K562 (cell line): ENCODE measurements around the gene RAB9B. TPM values are rescaled to one million over a fixed set of nuclear protein-coding genes. Genes with fewer than 3 reads are reported as not detected.

Source experiments
- ATAC-seq: fragments of 200-7000 bp; cut with Tn5 transposase; 3 replicates; pipeline ENCODE4 v1.9.1; 2020; ENCODE audit warnings: moderate library complexity
- BruUV-seq: library from RNA; stranded (reverse); fragments of 400-500 nt; replicated peaks from 2 replicates; lab custom pipeline; 2021; lab: Mats Ljungman, UMichigan
- CTCF ChIA-PET: fragments of 300-600 bp; formaldehyde crosslinking; extraction: SDS; loops from one replicate; lab custom pipeline; 2021; ENCODE audit warnings: low intra/inter-chr PET ratio; lab: Yijun Ruan, JAX
- POLR2A ChIA-PET: fragments of 300-600, 350-650 bp; sonication (Branson Sonifier 250); formaldehyde crosslinking; extraction: SDS; loops from one replicate; lab custom pipeline; 2021; ENCODE audit warnings: antibody characterized with exemption, inconsistent platforms; lab: Yijun Ruan, JAX
- DNase-seq, 4 experiments: peaks; one replicate each; pipeline versions ENCODE4 v3.0.0 to v3.0.0-alpha.2; 2011 to 2018; ENCODE audit warnings: low spot score in 3 of 4, mixed read lengths in 3 of 4; ENCODE audit errors: extremely low read depth in 1 of 4
- FAIRE-seq: peaks from 2 replicates; lab custom pipeline; 2011; peaks lifted over from hg19 to GRCh38; lab: Jason Lieb, UNC
- H2AFZ ChIP-seq: 2 replicates; pipeline ENCODE4 v1.6.0; 2011; ENCODE audit warnings: low read depth, low read length, control low read depth, inconsistent platforms
- H3K27ac ChIP-seq: fragments of 200-600 bp; 3 replicates; pipeline ENCODE4 v1.8.0; 2011; ENCODE audit warnings: low read depth, mild to moderate bottlenecking, control low read depth, inconsistent platforms, low read length, moderate library complexity, mixed read lengths; ENCODE audit errors: extremely low read depth
- H3K27me3 ChIP-seq, 2 experiments: fragments of 300-600 bp in 1 of 2; 2 replicates in 1 of 2; 3 replicates in 1 of 2; pipeline versions ENCODE4 v1.6.0 to v1.8.0; 2011; ENCODE audit warnings: inconsistent platforms in 2 of 2, low read length in 2 of 2, mild to moderate bottlenecking in 1 of 2, mixed read lengths in 1 of 2, moderate library complexity in 1 of 2; ENCODE audit not compliant: control insufficient read depth in 2 of 2, insufficient read depth in 2 of 2
- H3K36me3 ChIP-seq: fragments of 300-600 bp; 3 replicates; pipeline ENCODE4 v1.8.0; 2011; ENCODE audit warnings: mild to moderate bottlenecking, low read length, inconsistent platforms; ENCODE audit not compliant: control insufficient read depth, insufficient read depth
- H3K4me1 ChIP-seq, 2 experiments: fragments of 200-600 bp in 1 of 2; replicated peaks in 1 of 2; 2 replicates in 1 of 2; 3 replicates in 1 of 2; pipeline versions ENCODE4 v1.5.1 to v1.8.0; 2011; ENCODE audit warnings: inconsistent platforms in 2 of 2, low read length in 2 of 2, mild to moderate bottlenecking in 1 of 2, mixed read lengths in 1 of 2, moderate library complexity in 1 of 2; ENCODE audit not compliant: control insufficient read depth in 2 of 2, insufficient read depth in 2 of 2
- H3K4me2 ChIP-seq: 2 replicates; pipeline ENCODE4 v1.6.1; 2011; ENCODE audit warnings: low read length, control low read depth, inconsistent platforms, mixed read lengths; ENCODE audit not compliant: insufficient read depth
- H3K4me3 ChIP-seq: fragments of 200-600 bp; sonication (generic), shearing (Covaris generic); 2 replicates; pipeline ENCODE4 v1.5.1; 2016; ENCODE audit warnings: control low read depth, inconsistent platforms
- H3K79me2 ChIP-seq: fragments of 200-600 bp; 3 replicates; pipeline ENCODE4 v1.8.0; 2011; ENCODE audit warnings: low read length, inconsistent platforms; ENCODE audit not compliant: control insufficient read depth, insufficient read depth
- H3K9ac ChIP-seq, 2 experiments: 2 replicates each; pipeline versions ENCODE4 v1.6.0 to v1.6.1; 2011; ENCODE audit warnings: low read depth in 2 of 2, low read length in 2 of 2, control low read depth in 1 of 2, inconsistent platforms in 1 of 2, mild to moderate bottlenecking in 1 of 2, mixed read lengths in 1 of 2; ENCODE audit not compliant: insufficient read depth in 1 of 2
- H3K9me1 ChIP-seq: one replicate; pipeline ENCODE4 v1.6.0; 2011; ENCODE audit warnings: inconsistent platforms, mild to moderate bottlenecking, low read length, moderate library complexity; ENCODE audit not compliant: control insufficient read depth, insufficient read depth
- H3K9me3 ChIP-seq: replicated peaks from 2 replicates; pipeline ENCODE4 v1.5.1; 2011; ENCODE audit warnings: low read depth, low read length, inconsistent platforms; ENCODE audit not compliant: control insufficient read depth, insufficient read depth
- H4K20me1 ChIP-seq: replicated peaks from 2 replicates; pipeline ENCODE4 v1.6.1; 2011; ENCODE audit warnings: low read length, inconsistent platforms, mixed read lengths; ENCODE audit not compliant: control insufficient read depth, insufficient read depth
- DEAF1 ChIP-seq: fragments of 450-650 bp; formaldehyde crosslinking; IDR thresholded peaks from 2 replicates; pipeline ENCODE4 v1.4.0; 2020; ENCODE audit warnings: mild to moderate bottlenecking, moderate library complexity
- FIP1L1 ChIP-seq: fragments of 200-400 bp; formaldehyde crosslinking; IDR thresholded peaks from 2 replicates; pipeline ENCODE4 v1.6.1; 2018; ENCODE audit warnings: mild to moderate bottlenecking, low read depth, low read length; ENCODE audit not compliant: poor library complexity, severe bottlenecking
- HEY1 ChIP-seq: fragments of 250-450 bp; sonication (Bioruptor Pico); IDR thresholded peaks from 2 replicates; pipeline ENCODE4 v1.5.0; 2020; ENCODE audit warnings: mild to moderate bottlenecking, moderate library complexity, borderline replicate concordance
- HMBOX1 ChIP-seq: sonication (generic); IDR thresholded peaks from 2 replicates; pipeline ENCODE4 v1.6.1; 2016
- RAD21 ChIP-seq, 2 experiments: fragments of 250-450 bp in 1 of 2; fragments of 450-650 bp in 1 of 2; sonication (Bioruptor Pico) in 1 of 2; formaldehyde crosslinking in 1 of 2; IDR thresholded peaks in 1 of 2; conservative IDR thresholded peaks in 1 of 2; 2 replicates each; pipeline versions ENCODE4 v1.4.0 to v1.8.0; 2020 to 2022; ENCODE audit warnings: mild to moderate bottlenecking in 2 of 2, moderate library complexity in 1 of 2
- RHOXF2B ChIP-seq: fragments of 250-450 bp; sonication (Bioruptor Pico); conservative IDR thresholded peaks from 2 replicates; pipeline ENCODE4 v1.5.1; 2021
- ZNF232 ChIP-seq: sonication (generic); formaldehyde crosslinking; IDR thresholded peaks from 2 replicates; pipeline ENCODE4 v1.8.0; 2022; ENCODE audit warnings: mild to moderate bottlenecking, missing genetic modification reagents
- WGBS: fragments of 100-300 bp; shearing (Covaris generic); methylation state at CpG from one replicate; pipeline ENCODE4 v1.1.6; 2016; ENCODE audit warnings: low coverage, mixed read lengths; ENCODE audit not compliant: insufficient coverage; ENCODE audit errors: missing lambda C conversion rate; 5-methylcytosine and 5-hydroxymethylcytosine counted together
- in situ Hi-C: fragments of 300-500 bp; cut with MboI; formaldehyde crosslinking; loops from 4 replicates; pipeline ENCODE4 v1.15.0; 2018; ENCODE audit warnings: inconsistent platforms, mixed read lengths
- intact Hi-C: fragments of 100-400 bp; cut with micrococcal nuclease; formaldehyde crosslinking; loops from 2 replicates; pipeline ENCODE4 v1.14.2; 2022
- polyA plus RNA-seq, 8 experiments: library from polyadenylated mRNA; depleted of rRNA in 4 of 8; stranded (reverse) in 5 of 8; unstranded in 3 of 8; fragments of >200 nt; fragmentation: Nextera tagmentation in 2 of 8; fragmentation: Illumina TruSeq in 1 of 8; extraction: Ambion mirVana in 2 of 8; extraction: Trizol in 1 of 8; gene quantifications; 2 replicates each; pipeline versions ENCODE4 v1.2.1 to v1.2.3, GENCODE V29; 2011 to 2014; ENCODE audit warnings: inconsistent platforms in 1 of 8, missing spikeins in 1 of 8
- total RNA-seq, 7 experiments: library from RNA; depleted of rRNA in 6 of 7; stranded (reverse); fragments of >200 nt in 6 of 7; fragmentation: Illumina TruSeq in 2 of 7; extraction: Trizol in 2 of 7; gene quantifications; 2 replicates each; pipeline versions ENCODE4 v1.2.1 to v1.2.3, GENCODE V29; 2011 to 2021; ENCODE audit warnings: low replicate concordance in 1 of 7
- TF ChIP-seq, protein P1 (sequence below), 3 experiments: IDR thresholded peaks in 2 of 3; conservative IDR thresholded peaks in 1 of 3; 2 replicates each; pipeline ENCODE4 v1.5.1; 2011 to 2012; ENCODE audit warnings: low read length in 3 of 3, mild to moderate bottlenecking in 3 of 3, control low read depth in 2 of 3, improper control_type of control experiment in 1 of 3, inconsistent platforms in 1 of 3, low read depth in 1 of 3, mixed read lengths in 1 of 3, moderate library complexity in 1 of 3; ENCODE audit not compliant: insufficient read depth in 2 of 3

The RAB9B gene
- total and polyA plus RNA-seq, 9 of the 15 experiments (the other 6 are each of a cell fraction or from before 2014, with no cell fraction given) = 0.03 to 0.05 (median 0.04) TPM; not detected in 6

DNA sequence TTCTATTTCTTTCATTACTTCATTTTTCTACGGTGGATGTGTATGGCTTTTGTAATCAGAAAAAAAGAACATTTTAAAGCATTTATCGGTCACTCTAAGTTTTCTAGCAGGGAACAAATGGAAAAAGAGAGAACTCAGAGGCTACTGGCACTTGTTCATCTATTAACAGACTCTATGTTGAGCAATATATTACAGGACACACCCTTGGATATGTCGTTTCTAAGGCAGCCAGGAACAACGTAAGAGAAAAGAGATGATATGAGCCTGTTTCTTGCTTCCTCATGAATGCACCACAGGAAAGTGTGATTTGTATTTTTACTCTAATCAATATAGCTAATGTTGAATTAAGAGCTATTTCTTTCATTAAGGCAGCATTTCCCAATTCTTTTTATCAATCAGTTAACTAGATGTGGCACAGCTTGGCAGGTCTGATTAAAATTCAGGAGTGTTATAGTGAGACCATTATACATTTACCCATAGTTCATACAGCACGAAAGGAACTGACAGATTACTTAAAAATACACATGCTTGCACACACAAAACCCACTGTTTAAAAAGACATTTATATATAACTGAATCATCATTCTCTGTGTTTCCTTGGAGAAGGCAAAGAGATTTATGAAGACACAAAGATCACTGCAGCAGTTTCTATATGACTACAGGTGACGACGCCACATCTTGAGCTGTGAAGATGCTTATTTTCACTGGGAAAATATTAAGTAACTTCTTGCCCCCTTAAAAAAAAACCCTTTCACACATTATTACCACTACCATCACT lies 13.0 kb downstream of the RAB9B start:
- no peak overlapping the region for H3K4me2 ChIP-seq
- TF ChIP-seq RHOXF2B (CRISPR knock-in tag) (no peak), HMBOX1 (no peak)
- no peak overlapping the region for H3K9ac ChIP-seq
- H2AFZ ChIP-seq = no peak overlapping the region
- no peaks in the 10 kb centered on the region for H3K36me3 ChIP-seq
- FAIRE-seq (no peak), ATAC-seq (no peak), DNase-seq (no peak)
- H3K4me1 ChIP-seq = no peaks in the 10 kb centered on the region
- intact Hi-C loops = loop anchor here (5.0 kb wide), 1 partner anchor 107 kb away; the partner anchor contains the start of gene TMEM31
- H3K9me1 ChIP-seq = no peaks in the 10 kb centered on the region
- H3K79me2 ChIP-seq = no peaks in the 10 kb centered on the region
- POLR2A ChIA-PET = interaction anchor here (0.7 to 1.9 kb wide), 2 partner anchors 9 to 126 kb away, joined by 3 to 4 read pairs; no protein-coding TSS in a partner anchor
- in situ Hi-C loops = loop anchor here (10.0 kb wide), 1 partner anchor 294 kb away; no protein-coding TSS in a partner anchor
- no peaks in the 10 kb centered on the region for H4K20me1 ChIP-seq
- BruUV-seq = no TSS peak
- H3K9me3 ChIP-seq = no peaks in the 10 kb centered on the region
- H3K4me3 ChIP-seq = no peak overlapping the region
- 0% methylated on average over 7 of the region's 7 CpGs for WGBS
- no peaks in the 10 kb centered on the region for H3K27me3 ChIP-seq
- no peak overlapping the region for H3K27ac ChIP-seq
- CTCF ChIA-PET = no interaction called here

GRCh38 chrX:103817502-103817901 lies 14.6 kb downstream of the RAB9B start:
- no peak for FAIRE-seq
- TF ChIP-seq ZNF232 (CRISPR knock-in tag) (peak; percentile 97), RAD21 (CRISPR knock-in tag; conservative IDR thresholded peaks at IDR 0.05 in 1 of 2, IDR thresholded peaks at IDR 0.05 in 1 of 2) (peak; percentile 60 to 66), DEAF1 (0 out of 2 replicates have a peak, but pooled peaks have one; percentile 18), FIP1L1 (no peak), HEY1 (CRISPR knock-in tag) (no peak)
- TF ChIP-seq, protein P1, sequence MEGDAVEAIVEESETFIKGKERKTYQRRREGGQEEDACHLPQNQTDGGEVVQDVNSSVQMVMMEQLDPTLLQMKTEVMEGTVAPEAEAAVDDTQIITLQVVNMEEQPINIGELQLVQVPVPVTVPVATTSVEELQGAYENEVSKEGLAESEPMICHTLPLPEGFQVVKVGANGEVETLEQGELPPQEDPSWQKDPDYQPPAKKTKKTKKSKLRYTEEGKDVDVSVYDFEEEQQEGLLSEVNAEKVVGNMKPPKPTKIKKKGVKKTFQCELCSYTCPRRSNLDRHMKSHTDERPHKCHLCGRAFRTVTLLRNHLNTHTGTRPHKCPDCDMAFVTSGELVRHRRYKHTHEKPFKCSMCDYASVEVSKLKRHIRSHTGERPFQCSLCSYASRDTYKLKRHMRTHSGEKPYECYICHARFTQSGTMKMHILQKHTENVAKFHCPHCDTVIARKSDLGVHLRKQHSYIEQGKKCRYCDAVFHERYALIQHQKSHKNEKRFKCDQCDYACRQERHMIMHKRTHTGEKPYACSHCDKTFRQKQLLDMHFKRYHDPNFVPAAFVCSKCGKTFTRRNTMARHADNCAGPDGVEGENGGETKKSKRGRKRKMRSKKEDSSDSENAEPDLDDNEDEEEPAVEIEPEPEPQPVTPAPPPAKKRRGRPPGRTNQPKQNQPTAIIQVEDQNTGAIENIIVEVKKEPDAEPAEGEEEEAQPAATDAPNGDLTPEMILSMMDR (IDR thresholded peaks at IDR 0.05 in 2 of 3, conservative IDR thresholded peaks at IDR 0.05 in 1 of 3; ENCODE audit: insufficient read depth in 2 of 3, low read depth in 1 of 3, low read length in 3 of 3) = peak in 2 of 3 experiments; percentile 49 to 72; a peak in 3 of 6 replicates

More at GRCh38 chrX:103817502-103817901, 14.6 kb downstream of the RAB9B start:
- CTCF ChIA-PET = interaction anchor here (0.8 to 1.7 kb wide), 5 partner anchors 128 to 284 kb away, joined by 3 to 21 read pairs (median 3); no protein-coding TSS in a partner anchor
- intact Hi-C loops (loop anchor here (1.0 to 5.0 kb wide), 3 partner anchors 105 to 284 kb away; partner anchors contain the start of gene TMEM31), in situ Hi-C loops (loop anchor here (10.0 kb wide), 1 partner anchor 293 kb away; no protein-coding TSS in a partner anchor)
- POLR2A ChIA-PET = no interaction called here
- H3K36me3 ChIP-seq = no peaks in the 10 kb centered on the region
- no peaks in the 10 kb centered on the region for H3K79me2 ChIP-seq
- 1% methylated on average over 5 of the region's 5 CpGs for WGBS
- no peak overlapping the region for H2AFZ ChIP-seq
- H3K9me3 ChIP-seq = no peaks in the 10 kb centered on the region
- DNase-seq (peak; percentile 30 to 64 (median 38)), ATAC-seq (peak; percentile 78)
- no peaks in the 10 kb centered on the region for H4K20me1 ChIP-seq
- H3K4me2 ChIP-seq = no peak overlapping the region
- no peaks in the 10 kb centered on the region for H3K9me1 ChIP-seq
- no TSS peak for BruUV-seq
- no peak overlapping the region for H3K4me3 ChIP-seq
- no peak overlapping the region for H3K9ac ChIP-seq
- H3K27me3 ChIP-seq = no peaks in the 10 kb centered on the region
- H3K27ac ChIP-seq = no peak overlapping the region
- H3K4me1 ChIP-seq = no peaks in the 10 kb centered on the region
